Measurements from ENCODE around the gene RIT1. TPM values are rescaled to one million over a fixed set of nuclear protein-coding genes. Genes with fewer than 3 reads are reported as not detected.
A peak's percentile ranks its signal among the peaks of the same experiment; 100 is the strongest.

Gene RIT1
- total and polyA plus RNA-seq, 8 donors = 4.2 to 15.1 (median 8.1) TPM

GRCh38 chr1:155890251-155890650, 20.9 kb downstream of the RIT1 start:
- ATAC-seq (no peak), DNase-seq (no peak), FAIRE-seq (no peak)
- H3K27ac ChIP-seq = peak overlapping the region in 1 of 4 donors; percentile 8
- no peaks in the 10 kb centered on the region for H3K9me3 ChIP-seq
- no peak for TF ChIP-seq CTCF (IDR thresholded peaks at IDR 0.05)
- H3K36me3 ChIP-seq = no peaks in the 10 kb centered on the region
- no peaks in the 10 kb centered on the region for H3K27me3 ChIP-seq
- intact Hi-C loops (cut with DNase I) = no loop called here
- no peak overlapping the region for H3K4me3 ChIP-seq
- WGBS, 2 donors = 38 to 39% methylated on average over 3 of the region's 3 CpGs
- H3K4me1 ChIP-seq = peaks cover 0 to 5% (median 3%) of the 10 kb centered on the region in 3 donors

- 54 to 56% methylated on average over 2 of the region's 2 CpGs for WGBS, 2 donors
Observed at GRCh38 chr1:155889566-155889965, 21.6 kb downstream of the RIT1 start.

GRCh38 chr1:155888481-155888880, 22.7 kb downstream of the RIT1 start:
- no peaks in the 10 kb centered on the region for H3K27me3 ChIP-seq
- intact Hi-C loops (cut with DNase I) = no loop called here
- H3K4me1 ChIP-seq = peaks cover 0 to 3% (median 2%) of the 10 kb centered on the region in 3 donors
- no peak overlapping the region for H3K4me3 ChIP-seq
- no peak for FAIRE-seq
- H3K27ac ChIP-seq = no peak overlapping the region
- no peak for DNase-seq
- H3K9me3 ChIP-seq = no peaks in the 10 kb centered on the region
- ATAC-seq = no peak
- 93% methylated on average over 5 of the region's 5 CpGs for WGBS, 2 donors
- TF ChIP-seq CTCF (IDR thresholded peaks at IDR 0.05) = no peak
- H3K36me3 ChIP-seq = no peaks in the 10 kb centered on the region

More at GRCh38 chr1:155889566-155889965, 21.6 kb downstream of the RIT1 start:
- H3K27me3 ChIP-seq = no peaks in the 10 kb centered on the region
- no peak overlapping the region for H3K4me3 ChIP-seq
- H3K27ac ChIP-seq = no peak overlapping the region
- intact Hi-C loops (cut with DNase I) = no loop called here
- no peak for ATAC-seq
- no peaks in the 10 kb centered on the region for H3K36me3 ChIP-seq
- DNase-seq = no peak
- H3K4me1 ChIP-seq = peaks cover 0 to 5% (median 3%) of the 10 kb centered on the region in 3 donors
- no peak for TF ChIP-seq CTCF (IDR thresholded peaks at IDR 0.05)
- no peak for FAIRE-seq
- H3K9me3 ChIP-seq = no peaks in the 10 kb centered on the region

- Histone ChIP-seq H3K27me3 (no peaks in the 10 kb centered on the region), H3K9me3 (no peaks in the 10 kb centered on the region), H3K4me1 (peaks cover 0 to 3% (median 0%) of the 10 kb centered on the region in 3 donors), H3K36me3 (no peaks in the 10 kb centered on the region), H3K4me3 (no peak overlapping the region), H3K27ac (no peak overlapping the region)
- DNase-seq (no peak), ATAC-seq (no peak), FAIRE-seq (no peak)
- no peak for TF ChIP-seq CTCF (IDR thresholded peaks at IDR 0.05)
- intact Hi-C loops (cut with DNase I) = no loop called here
Observed at GRCh38 chr1:155884982-155885381, 26.2 kb downstream of the RIT1 start.

- no peak overlapping the region for H3K27ac ChIP-seq
- no peak overlapping the region for H3K4me3 ChIP-seq
- FAIRE-seq (no peak), DNase-seq (no peak), ATAC-seq (no peak)
- H3K36me3 ChIP-seq = no peaks in the 10 kb centered on the region
- H3K27me3 ChIP-seq = no peaks in the 10 kb centered on the region
- intact Hi-C loops (cut with DNase I) = no loop called here
- TF ChIP-seq CTCF (IDR thresholded peaks at IDR 0.05) = no peak
- 55 to 66% methylated on average over 9 of the region's 9 CpGs for WGBS, 2 donors
- no peaks in the 10 kb centered on the region for H3K9me3 ChIP-seq
- no peaks in the 10 kb centered on the region for H3K4me1 ChIP-seq
Observed at GRCh38 chr1:155884031-155884960, 26.9 kb downstream of the RIT1 start.
